NB4 (cell line): Measurements from ENCODE around the gene SPARCL1.

Experiments
- CTCF ChIP-seq: IDR thresholded peaks from one replicate; pipeline ENCODE4 v1.5.1; 2012; ENCODE audit warnings: low read depth, low read length
- MAX ChIP-seq: IDR thresholded peaks from 2 replicates; pipeline ENCODE4 v1.6.1; 2011; ENCODE audit warnings: low read depth, low read length
- MYC ChIP-seq: IDR thresholded peaks from 2 replicates; pipeline ENCODE4 v1.6.1; 2011; ENCODE audit warnings: low read depth, low read length
- POLR2A ChIP-seq: IDR thresholded peaks from 2 replicates; pipeline ENCODE4 v1.6.1; 2011; ENCODE audit warnings: mild to moderate bottlenecking; ENCODE audit not compliant: insufficient read length; ENCODE audit errors: extremely low read depth

DNA sequence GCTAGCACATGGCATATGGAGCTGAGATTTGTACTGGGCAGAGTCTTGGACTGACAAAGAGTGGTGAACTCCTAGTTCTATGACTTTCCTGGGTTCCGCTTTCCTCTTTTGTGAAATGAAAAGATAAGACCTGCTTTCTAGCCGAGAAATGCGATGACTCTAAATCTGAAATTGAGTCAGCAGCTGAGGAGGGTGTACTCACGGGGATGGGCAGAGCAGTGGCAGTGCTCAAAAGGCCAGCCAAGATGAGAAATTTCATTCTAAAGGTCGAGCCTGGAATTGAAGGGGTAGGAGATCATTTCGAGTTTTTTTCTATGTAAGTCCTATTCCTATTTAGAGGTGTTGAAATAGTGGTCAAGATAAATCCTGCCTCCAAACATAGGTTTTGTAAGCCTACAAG lies 59.8 kb downstream of the SPARCL1 start:
- no peak for TF ChIP-seq POLR2A
- TF ChIP-seq CTCF = no peak
- no peak for TF ChIP-seq MAX
- no peak for TF ChIP-seq MYC
